Hair follicle dermal papilla cell (primary cell): Measurements from ENCODE around the gene DTWD1. TPM values are rescaled to one million over a fixed set of nuclear protein-coding genes. Genes with fewer than 3 reads are reported as not detected.

Experiments
- total RNA-seq: library from RNA; depleted of rRNA; stranded (reverse); fragments of >200 nt; gene quantifications from 2 replicates; pipeline ENCODE4 v1.2.3, GENCODE V29; 2012

The DTWD1 gene
- 46.1 and 46.5 TPM in 2 replicates for total RNA-seq

GRCh38 chr15:49620658-49621368 is at the start of gene DTWD1, which contains the start of gene FAM227B:
DTWD1 (plus strand) TSS chr15:49621048; CDS start chr15:49625168, 4,120 bp downstream.
FAM227B (minus strand) TSS chr15:49620818; CDS start chr15:49615171, 5,647 bp downstream.

Other genes starting within 250 kb of the DTWD1 start
- 157 and 195 TPM in 2 replicates for gene FGF7, start 197.8 kb upstream of the DTWD1 start, total RNA-seq
- gene FAM227B, start 230 bp upstream of the DTWD1 start, total RNA-seq: 2.4 and 2.9 TPM in 2 replicates